ENCODE data around the gene MNAT1.
"Not testable (repeated sequence)": the region's sequence is repeated elsewhere in the genome, so short reads cannot be mapped to it uniquely, and the experiment has no call there.

MNAT1 gene

DNA sequence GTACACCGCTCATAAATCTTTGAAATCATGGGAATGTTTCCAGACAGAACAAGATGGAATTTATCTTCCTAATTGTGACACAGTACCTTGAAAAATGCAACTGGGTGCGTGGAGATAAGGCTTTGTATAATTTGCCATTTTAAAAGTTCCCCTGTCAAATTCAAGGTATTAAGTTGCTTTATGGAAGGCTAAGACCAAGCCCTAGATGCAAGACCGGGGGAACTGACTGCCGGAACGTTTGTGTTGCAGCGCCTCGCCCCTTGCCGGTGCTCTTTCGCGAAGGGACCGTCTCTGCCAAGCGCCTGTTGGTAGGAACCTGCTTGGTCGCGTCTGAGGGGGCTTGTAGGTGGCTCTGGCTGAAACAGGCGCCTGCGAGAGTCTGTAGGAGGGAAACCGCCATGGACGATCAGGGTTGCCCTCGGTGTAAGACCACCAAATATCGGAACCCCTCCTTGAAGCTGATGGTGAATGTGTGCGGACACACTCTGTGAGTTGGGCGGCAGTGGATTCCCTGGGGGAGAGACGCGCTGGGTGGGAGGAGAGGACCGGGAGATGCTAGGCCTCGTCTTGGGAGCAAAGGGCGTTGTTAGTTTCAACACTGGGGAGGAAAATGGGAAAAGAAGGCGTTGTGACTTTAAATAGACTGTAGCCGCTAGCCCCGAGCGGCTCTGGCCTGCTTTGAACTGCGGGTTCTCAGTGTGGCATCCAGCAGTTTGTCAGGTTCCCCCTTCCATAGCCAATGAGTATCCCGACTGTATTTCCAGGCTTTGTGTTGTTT is at the start of gene MNAT1:
Gene MNAT1, plus strand, starts transcription at position 297 of the 778 bp plus-strand sequence. Its CDS starts 102 bp downstream, at position 399.
- DNase-seq (ENCODE audit: low read depth): peak; percentile 75

- DNase-seq (ENCODE audit: low read depth): no peak
These were observed 47.7 kb upstream of the MNAT1 start for GRCh38 chr14:60686865-60687264.

DNA sequence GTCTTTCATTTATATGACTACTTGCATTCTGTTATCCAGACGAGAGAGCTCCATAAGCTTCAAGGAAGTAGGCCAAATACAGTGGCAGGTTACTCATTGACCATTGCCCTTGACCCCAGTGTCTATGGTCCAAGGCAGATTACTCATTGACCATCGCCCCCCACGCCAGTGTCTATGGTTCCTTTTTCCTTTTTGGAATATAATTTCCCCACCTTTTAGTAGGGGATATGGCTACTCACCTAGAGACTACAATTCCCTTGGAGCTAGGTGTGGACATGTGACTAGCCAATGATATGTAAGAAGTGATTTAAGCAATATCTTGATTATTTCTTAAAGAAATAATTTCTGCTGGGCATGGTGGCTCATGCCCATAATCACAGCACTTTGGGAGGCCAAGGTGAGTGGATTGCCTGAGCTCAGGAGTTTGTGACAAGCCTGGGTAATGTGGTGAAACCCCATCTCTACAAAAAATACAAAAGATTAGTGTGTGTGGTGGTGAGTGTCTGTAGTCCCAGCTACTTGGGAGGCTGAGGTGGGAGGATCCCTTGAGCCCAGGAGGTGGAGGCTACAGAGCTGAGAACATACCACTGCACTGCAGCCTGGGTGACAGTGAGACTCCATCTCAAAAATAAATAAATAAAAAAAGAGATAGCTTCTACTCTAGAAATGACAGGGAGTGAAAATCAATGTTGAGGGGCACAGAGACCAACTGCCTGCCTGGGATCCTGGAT is 43.0 kb upstream of the MNAT1 start:
- no peak for DNase-seq (ENCODE audit: low read depth)

DNA sequence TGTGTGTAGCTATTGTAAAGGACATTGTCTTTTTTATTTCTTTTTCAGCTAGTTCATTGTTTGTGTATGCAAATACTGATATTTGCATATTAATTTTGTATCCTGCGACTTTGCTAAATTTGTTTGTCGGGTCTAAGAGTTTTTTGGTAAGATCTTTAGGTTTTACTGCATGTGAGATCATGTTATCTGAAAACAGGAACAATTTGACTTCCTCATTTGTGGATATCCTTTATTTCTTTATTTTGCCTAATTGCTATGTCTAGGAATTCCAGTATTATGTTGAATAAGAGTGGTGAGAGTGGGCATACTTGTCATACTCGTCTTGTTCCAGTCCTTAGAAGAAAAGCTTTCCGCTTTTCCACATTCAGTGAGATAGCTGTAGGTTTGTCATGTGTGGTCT is 39.2 kb upstream of the MNAT1 start:
- no peak for DNase-seq (ENCODE audit: low read depth)

GRCh38 chr14:60700598-60700997 is 34.0 kb upstream of the MNAT1 start:
- DNase-seq (ENCODE audit: low read depth): no peak

- no peak for DNase-seq (ENCODE audit: low read depth)
These were observed 29.5 kb upstream of the MNAT1 start for GRCh38 chr14:60705100-60705499.

DNA sequence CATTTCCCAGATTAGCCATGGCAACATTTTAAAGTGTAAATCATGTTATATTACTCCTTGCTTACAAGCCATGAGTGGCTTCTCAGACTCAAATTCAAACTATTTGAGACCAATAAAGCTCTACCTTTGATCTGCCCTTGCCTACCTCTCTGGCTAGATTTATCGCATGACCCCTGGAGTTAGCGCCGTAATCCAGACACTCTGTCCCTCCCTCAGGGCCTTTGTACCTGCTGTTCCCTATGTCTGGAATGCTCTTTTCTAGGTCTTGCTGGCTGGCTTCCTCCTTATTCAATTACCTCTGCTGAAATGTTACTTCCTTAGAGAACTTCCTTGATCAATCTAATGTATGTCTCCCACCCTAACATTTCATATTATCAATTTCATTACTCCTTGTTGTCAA is 26.7 kb upstream of the MNAT1 start:
- DNase-seq (ENCODE audit: low read depth): no peak

- no peak for DNase-seq (ENCODE audit: low read depth)
These were observed 24.1 kb upstream of the MNAT1 start for GRCh38 chr14:60710494-60710893.

DNA sequence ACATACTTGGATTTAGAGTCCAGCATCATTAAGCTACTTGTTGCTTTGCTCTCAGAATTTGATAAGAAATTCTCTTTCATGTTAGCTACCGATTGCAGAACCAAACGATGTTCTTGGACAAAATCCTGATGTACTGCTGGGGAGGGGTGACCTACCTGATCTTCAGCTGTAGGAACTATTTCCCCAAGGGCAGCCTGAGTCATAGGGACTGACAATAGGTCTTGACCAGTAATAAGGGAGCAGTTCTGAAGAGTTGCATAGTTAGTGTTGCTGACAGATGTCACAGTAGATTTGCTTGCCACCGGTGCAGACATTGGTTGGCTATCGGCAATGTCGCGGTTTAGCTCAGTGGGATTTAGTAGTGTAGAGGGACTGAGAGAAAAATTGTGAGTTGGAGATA is 21.0 kb upstream of the MNAT1 start:
- DNase-seq (ENCODE audit: low read depth): no peak

DNA sequence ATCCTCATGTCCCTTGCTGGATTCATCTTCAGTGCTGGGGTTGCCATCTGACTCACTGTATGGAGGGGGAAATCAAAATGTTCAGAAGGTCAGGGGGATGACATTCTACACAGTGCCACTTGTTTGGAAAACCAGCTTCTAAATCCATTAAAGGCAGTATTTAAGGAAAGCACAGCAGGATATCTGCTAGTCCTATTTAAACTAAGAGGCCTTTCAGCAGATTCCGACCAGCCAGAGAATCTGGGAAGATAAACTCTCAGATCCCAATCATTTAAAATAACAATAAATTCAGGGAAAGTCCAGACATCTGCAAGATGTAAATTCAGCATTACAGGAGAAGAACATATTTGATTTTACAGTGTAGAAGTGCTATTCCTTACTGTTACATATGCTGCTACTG is 14.2 kb upstream of the MNAT1 start:
- no peak for DNase-seq (ENCODE audit: low read depth)

GRCh38 chr14:60720962-60721325 is 13.6 kb upstream of the MNAT1 start:
- DNase-seq (ENCODE audit: low read depth): no peak

DNA sequence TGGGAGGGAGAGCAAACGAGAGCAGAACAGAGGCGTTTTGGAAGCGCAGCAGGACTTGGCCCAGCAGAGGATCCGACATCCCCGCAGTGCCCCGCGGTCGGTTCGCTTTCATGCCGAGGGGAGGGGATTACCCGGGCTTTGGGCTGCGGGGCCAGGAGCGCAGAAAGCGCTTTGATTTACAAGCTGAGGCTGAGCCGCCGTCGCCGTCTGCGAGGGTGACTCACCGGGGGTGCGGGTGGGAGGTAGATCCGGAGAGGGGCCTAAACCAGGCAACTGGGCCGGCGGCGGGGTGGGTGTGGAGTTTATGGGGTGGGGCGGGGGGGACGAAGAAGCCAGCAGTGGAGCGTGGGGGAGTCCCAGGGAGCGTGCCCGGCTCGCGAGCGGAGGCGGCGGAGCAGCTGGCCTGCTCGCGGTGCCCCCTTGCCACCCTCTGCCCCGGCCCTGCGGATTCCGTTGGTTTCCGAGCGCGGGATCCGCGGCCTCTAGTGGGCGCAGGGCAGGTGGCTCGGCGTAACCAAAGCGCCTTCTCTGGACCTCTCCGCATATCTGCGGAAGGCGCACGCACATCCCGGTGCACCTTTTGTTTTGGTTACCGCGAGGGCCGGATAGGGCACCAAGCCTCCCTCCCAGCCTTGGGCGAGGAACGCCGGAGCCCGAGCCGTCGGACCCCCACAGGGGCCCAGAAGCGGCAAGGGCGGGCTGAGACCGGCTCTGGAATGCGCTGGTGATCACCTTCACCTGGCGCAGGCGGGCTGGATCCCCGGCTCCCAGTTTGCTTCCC is 13.0 kb upstream of the MNAT1 start:
- no peak for DNase-seq (ENCODE audit: low read depth)

DNA sequence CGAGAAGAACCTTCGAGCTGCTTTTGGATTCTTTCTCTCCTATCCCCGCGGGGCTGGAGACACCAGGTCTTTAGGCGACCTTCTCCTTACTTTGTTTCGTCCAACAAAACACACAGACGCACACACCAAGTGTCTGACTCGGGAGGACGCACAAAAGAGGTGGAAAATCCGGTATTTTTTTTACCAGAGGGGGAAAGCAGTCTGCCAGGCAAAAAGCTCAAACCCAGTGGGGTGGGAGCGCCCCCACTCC is 12.5 kb upstream of the MNAT1 start:
- DNase-seq (ENCODE audit: low read depth): no peak

DNA sequence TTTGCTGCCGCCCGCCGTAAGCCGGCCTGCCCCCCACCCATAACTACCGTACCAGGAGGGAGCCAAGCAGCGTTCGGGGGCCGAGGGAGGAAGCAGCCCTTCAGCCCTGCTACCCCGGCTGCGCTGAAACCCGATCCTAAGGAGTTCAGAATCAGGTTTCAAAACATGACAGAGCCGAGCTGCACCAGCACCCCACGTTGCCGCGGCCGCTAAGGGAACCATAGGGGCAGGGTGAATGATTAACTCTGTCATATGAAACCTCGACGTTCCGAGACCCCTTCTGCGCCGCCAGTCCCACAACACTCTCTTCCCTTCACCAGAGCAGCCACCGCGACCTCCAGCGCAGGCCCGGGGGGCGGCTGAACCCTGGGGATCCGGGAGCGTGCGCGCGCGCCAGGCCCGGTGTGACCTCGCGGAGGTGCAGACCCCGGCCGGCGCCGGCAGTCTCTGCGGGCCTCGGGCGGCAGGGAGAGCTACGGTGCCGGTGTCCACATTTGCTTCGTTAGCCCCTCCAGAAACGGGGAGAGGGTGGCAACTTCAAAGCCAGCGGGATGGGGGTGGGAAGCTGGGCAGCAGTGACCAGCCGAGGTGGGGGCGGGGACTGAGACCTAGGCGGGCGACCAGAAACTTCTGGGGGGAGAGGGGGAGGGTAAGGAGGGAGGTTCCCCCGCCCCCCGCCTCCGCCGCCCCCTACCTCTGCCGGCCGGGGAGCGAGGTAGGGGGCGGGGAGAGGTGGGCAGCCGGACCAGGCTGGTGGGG is 12.0 kb upstream of the MNAT1 start:
- DNase-seq (ENCODE audit: low read depth): no peak

GRCh38 chr14:60723116-60723906 is 11.2 kb upstream of the MNAT1 start:
- no peak for DNase-seq (ENCODE audit: low read depth)

- DNase-seq (ENCODE audit: low read depth): no peak
These were observed 10.5 kb upstream of the MNAT1 start, which contains the start of gene SIX4 for GRCh38 chr14:60723907-60724618. TSS of gene SIX4 (minus strand) at chr14:60724351. CDS start at chr14:60724074, 277 bp downstream.

DNA sequence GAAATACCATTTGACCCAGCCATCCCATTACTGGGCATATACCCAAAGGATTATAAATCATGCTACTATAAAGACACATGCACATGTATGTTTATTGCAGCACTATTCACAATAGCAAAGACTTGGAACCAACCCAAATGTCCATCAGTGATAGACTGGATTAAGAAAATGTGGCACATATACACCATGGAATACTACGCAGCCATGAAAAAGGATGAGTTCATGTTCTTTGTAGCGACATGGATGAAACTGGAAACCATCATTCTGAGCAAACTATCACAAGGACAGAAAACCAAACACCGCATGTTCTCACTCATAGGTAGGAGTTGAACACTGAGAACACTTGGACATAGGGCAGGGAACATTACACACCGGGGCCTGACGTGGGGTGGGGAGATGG is 3.3 kb upstream of the MNAT1 start:
- not testable (repeated sequence) for DNase-seq (ENCODE audit: low read depth)

DNA sequence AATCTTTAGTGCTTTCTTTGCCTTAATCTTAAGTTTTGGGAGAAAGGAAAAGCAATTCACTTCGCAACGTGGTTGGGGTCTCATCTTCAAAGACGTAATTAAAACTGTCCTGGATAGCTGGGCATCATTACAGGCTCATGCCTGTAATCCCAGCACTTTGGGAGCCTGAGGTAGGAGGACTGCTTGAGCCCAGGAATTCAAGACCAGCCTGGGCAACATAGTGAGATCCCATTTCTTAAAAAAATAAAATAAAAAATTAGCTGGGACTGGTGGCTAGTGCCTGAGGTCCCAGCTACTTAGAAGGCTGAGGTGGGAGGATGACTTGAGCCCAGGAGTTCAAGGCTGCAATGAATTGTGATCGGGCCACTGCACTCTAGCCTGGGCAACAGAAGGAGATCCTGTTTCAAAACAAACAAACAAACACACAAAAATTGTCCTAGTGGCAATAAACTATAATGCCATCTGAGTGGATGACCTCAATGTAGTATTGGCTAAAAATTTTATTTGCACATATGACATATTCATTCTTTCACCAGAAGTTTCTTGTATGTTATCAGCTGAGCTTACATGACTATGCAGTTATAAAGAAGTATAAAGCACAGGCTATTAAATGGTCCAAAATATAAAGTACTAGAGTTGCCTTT is 1.6 kb upstream of the MNAT1 start:
- no peak for DNase-seq (ENCODE audit: low read depth)

GRCh38 chr14:60735416-60735815 is 855 bp downstream of the MNAT1 start:
- DNase-seq (ENCODE audit: low read depth): no peak

DNA sequence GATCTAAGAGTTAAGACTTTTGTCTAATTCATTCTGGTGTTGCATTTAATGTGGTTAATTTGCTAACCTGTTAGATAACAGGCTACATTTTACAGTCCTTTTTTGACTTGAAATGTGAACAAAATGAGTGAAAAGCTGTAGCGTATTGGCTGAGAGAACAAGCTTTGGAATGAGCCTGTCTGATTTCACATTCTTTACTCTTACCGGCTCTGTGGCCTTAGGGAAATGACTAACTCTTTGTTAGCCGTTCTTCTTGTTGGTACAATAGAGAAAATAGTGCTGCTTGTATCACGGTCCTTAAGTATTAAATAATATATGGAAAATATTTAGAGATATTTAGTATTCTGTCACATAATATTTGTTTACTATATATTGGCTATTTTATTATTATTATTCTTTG is 1.9 kb downstream of the MNAT1 start:
- no peak for DNase-seq (ENCODE audit: low read depth)
